GM04504 (cell line): ENCODE measurements around the gene ITGA6.

Experiments used
- DNase-seq: peaks from one replicate; pipeline ENCODE4 v3.0.0-alpha.2; 2012; ENCODE audit warnings: low read depth

Gene ITGA6

GRCh38 chr2:172427256-172427989 lies at the start of gene ITGA6:
ITGA6 (plus strand) TSS chr2:172427586.
- no peak for DNase-seq

GRCh38 chr2:172380436-172381274 lies 46.7 kb upstream of the ITGA6 start:
- no peak for DNase-seq

- no peak for DNase-seq
Measured at GRCh38 chr2:172381275-172382027, 45.9 kb upstream of the ITGA6 start.

GRCh38 chr2:172387361-172387760 lies 40.0 kb upstream of the ITGA6 start:
- no peak for DNase-seq

- no peak for DNase-seq
Measured at GRCh38 chr2:172389685-172390339, 37.6 kb upstream of the ITGA6 start.

- no peak for DNase-seq
Measured at GRCh38 chr2:172394002-172394401, 33.4 kb upstream of the ITGA6 start.

- DNase-seq, result no peak
Measured at GRCh38 chr2:172395503-172395902, 31.9 kb upstream of the ITGA6 start.

GRCh38 chr2:172397148-172397834 lies 30.1 kb upstream of the ITGA6 start:
- DNase-seq, result peak; percentile 34

- DNase-seq, result no peak
Measured at GRCh38 chr2:172398440-172398839, 28.9 kb upstream of the ITGA6 start.

- no peak for DNase-seq
Measured at GRCh38 chr2:172399765-172400164, 27.6 kb upstream of the ITGA6 start.

GRCh38 chr2:172402198-172402597 lies 25.2 kb upstream of the ITGA6 start:
- no peak for DNase-seq

- DNase-seq, result no peak
Measured at GRCh38 chr2:172403402-172403801, 24.0 kb upstream of the ITGA6 start.

- DNase-seq, result no peak
Measured at GRCh38 chr2:172403881-172404468, 23.4 kb upstream of the ITGA6 start.

GRCh38 chr2:172404824-172405223 lies 22.6 kb upstream of the ITGA6 start:
- peak; percentile 72 for DNase-seq

- DNase-seq, result no peak
Measured at GRCh38 chr2:172405673-172406072, 21.7 kb upstream of the ITGA6 start.

GRCh38 chr2:172408143-172408766 lies 19.1 kb upstream of the ITGA6 start:
- no peak for DNase-seq

- DNase-seq, result no peak
Measured at GRCh38 chr2:172409042-172409441, 18.3 kb upstream of the ITGA6 start.

- no peak for DNase-seq
Measured at GRCh38 chr2:172412984-172413492, 14.3 kb upstream of the ITGA6 start.

GRCh38 chr2:172415157-172415864 lies 12.1 kb upstream of the ITGA6 start:
- no peak for DNase-seq

GRCh38 chr2:172415865-172416183 lies 11.6 kb upstream of the ITGA6 start:
- no peak for DNase-seq
